D341Med (cell line): Measurements from ENCODE around the gene POLN.
"Not testable (repeated sequence)": the region's sequence is repeated elsewhere in the genome, so short reads cannot be mapped to it uniquely, and the experiment has no call there.

ENCODE experiments used
- DNase-seq: peaks from one replicate; pipeline ENCODE4 v3.0.0; 2012; ENCODE audit warnings: low spot score

POLN gene

GRCh38 chr4:2251073-2251794 lies 9.3 kb upstream of the POLN start:
- peak; percentile 28 for DNase-seq

- DNase-seq, result peak; percentile 28
Observed at GRCh38 chr4:2250357-2251072, 8.6 kb upstream of the POLN start.

GRCh38 chr4:2249526-2250356 lies 7.8 kb upstream of the POLN start:
- peak; percentile 24 for DNase-seq

GRCh38 chr4:2248821-2249261 lies 6.9 kb upstream of the POLN start:
- peak; percentile 19 for DNase-seq

GRCh38 chr4:2248044-2248780 lies 6.3 kb upstream of the POLN start:
- peak; percentile 24 for DNase-seq

GRCh38 chr4:2247128-2248043 lies 5.5 kb upstream of the POLN start:
- peak; percentile 28 for DNase-seq

GRCh38 chr4:2246384-2247127 lies 4.6 kb upstream of the POLN start:
- DNase-seq, result peak; percentile 15

- no peak for DNase-seq
Observed at GRCh38 chr4:2245787-2246275, 3.9 kb upstream of the POLN start.

GRCh38 chr4:2245057-2245786 lies 3.3 kb upstream of the POLN start:
- no peak for DNase-seq

- DNase-seq, result peak; percentile 27
Observed at GRCh38 chr4:2243681-2244380, 1.9 kb upstream of the POLN start.

GRCh38 chr4:2241003-2241402 lies 918 bp downstream of the POLN start:
- no peak for DNase-seq

- no peak for DNase-seq
Observed at GRCh38 chr4:2236944-2237666, 4.8 kb downstream of the POLN start.

- no peak for DNase-seq
Observed at GRCh38 chr4:2231082-2231481, 10.8 kb downstream of the POLN start.

- no peak for DNase-seq
Observed at GRCh38 chr4:2226261-2226660, 15.7 kb downstream of the POLN start.

- no peak for DNase-seq
Observed at GRCh38 chr4:2222838-2223237, 19.1 kb downstream of the POLN start.

- not testable (repeated sequence) for DNase-seq
Observed at GRCh38 chr4:2221378-2221777, 20.5 kb downstream of the POLN start.

- DNase-seq, result peak; percentile 84
Observed at GRCh38 chr4:2220016-2220630, 21.8 kb downstream of the POLN start.
